Brain microvascular endothelial cell (primary cell): Measurements from ENCODE around the gene USP7.

Experiments
- DNase-seq: peaks from one replicate; pipeline ENCODE4 v3.0.0-alpha.2; 2020
- H3K27ac ChIP-seq: fragments of 250-450 bp; sonication (Bioruptor Pico); 2 replicates; pipeline ENCODE4 v1.5.1; 2020; ENCODE audit warnings: mild to moderate bottlenecking, moderate library complexity
- H3K27me3 ChIP-seq: fragments of 250-450 bp; sonication (Bioruptor Pico); replicated peaks from 2 replicates; pipeline ENCODE4 v1.5.1; 2020; ENCODE audit warnings: mild to moderate bottlenecking
- H3K36me3 ChIP-seq: fragments of 250-450 bp; sonication (Bioruptor Pico); replicated peaks from 2 replicates; pipeline ENCODE4 v1.5.1; 2020; ENCODE audit warnings: mild to moderate bottlenecking
- H3K4me3 ChIP-seq: 2 replicates; pipeline ENCODE4 v1.5.1; 2011; ENCODE audit warnings: low read depth, mild to moderate bottlenecking, control low read depth, low read length, moderate library complexity
- CTCF ChIP-seq: IDR thresholded peaks from 2 replicates; pipeline ENCODE4 v1.5.1; 2011; ENCODE audit warnings: low read depth, mild to moderate bottlenecking, moderate library complexity, low read length, control low read depth, inconsistent platforms; ENCODE audit errors: missing control alignments
- in situ Hi-C: cut with HindIII; loops from 2 replicates; pipeline ENCODE4 v1.10.0; 2017; ENCODE audit warnings: low sequenced_read_pairs, low pct_ligation_motif_present

USP7 gene

GRCh38 chr16:9007177-9007794 lies 43.6 kb upstream of the USP7 start:
- Histone ChIP-seq H3K4me3 (no peak overlapping the region), H3K36me3 (no peaks in the 10 kb centered on the region), H3K27ac (no peak overlapping the region), H3K27me3 (no peaks in the 10 kb centered on the region)
- DNase-seq = peak; percentile 43
- in situ Hi-C loops = no loop called here
- TF ChIP-seq CTCF = no peak

- no peak for DNase-seq
- Histone ChIP-seq H3K36me3 (no peaks in the 10 kb centered on the region), H3K27me3 (no peaks in the 10 kb centered on the region), H3K27ac (no peak overlapping the region), H3K4me3 (no peak overlapping the region)
- TF ChIP-seq CTCF = no peak
- in situ Hi-C loops = no loop called here
These were observed 40.5 kb upstream of the USP7 start for GRCh38 chr16:9004183-9004582.

GRCh38 chr16:9003763-9004162 lies 40.1 kb upstream of the USP7 start:
- no peak for TF ChIP-seq CTCF
- in situ Hi-C loops = no loop called here
- no peak for DNase-seq
- Histone ChIP-seq H3K36me3 (no peaks in the 10 kb centered on the region), H3K27me3 (no peaks in the 10 kb centered on the region), H3K27ac (no peak overlapping the region), H3K4me3 (no peak overlapping the region)

- Histone ChIP-seq H3K36me3 (no peaks in the 10 kb centered on the region), H3K27me3 (no peaks in the 10 kb centered on the region), H3K27ac (no peak overlapping the region), H3K4me3 (no peak overlapping the region)
- DNase-seq = no peak
- in situ Hi-C loops = no loop called here
- TF ChIP-seq CTCF = no peak
These were observed 39.6 kb upstream of the USP7 start for GRCh38 chr16:9003322-9003721.

GRCh38 chr16:9002042-9002441 lies 38.3 kb upstream of the USP7 start:
- DNase-seq = no peak
- no peak for TF ChIP-seq CTCF
- Histone ChIP-seq H3K27me3 (no peaks in the 10 kb centered on the region), H3K36me3 (no peaks in the 10 kb centered on the region), H3K4me3 (no peak overlapping the region), H3K27ac (no peak overlapping the region)
- in situ Hi-C loops = no loop called here

GRCh38 chr16:9000664-9001063 lies 37.0 kb upstream of the USP7 start:
- H3K27me3 ChIP-seq = no peaks in the 10 kb centered on the region
- DNase-seq = no peak
- no peak overlapping the region for H3K27ac ChIP-seq
- in situ Hi-C loops = no loop called here
- H3K4me3 ChIP-seq = no peak overlapping the region
- no peaks in the 10 kb centered on the region for H3K36me3 ChIP-seq
- TF ChIP-seq CTCF = no peak
